ENCODE data around the gene SERP2.

SERP2 gene

DNA sequence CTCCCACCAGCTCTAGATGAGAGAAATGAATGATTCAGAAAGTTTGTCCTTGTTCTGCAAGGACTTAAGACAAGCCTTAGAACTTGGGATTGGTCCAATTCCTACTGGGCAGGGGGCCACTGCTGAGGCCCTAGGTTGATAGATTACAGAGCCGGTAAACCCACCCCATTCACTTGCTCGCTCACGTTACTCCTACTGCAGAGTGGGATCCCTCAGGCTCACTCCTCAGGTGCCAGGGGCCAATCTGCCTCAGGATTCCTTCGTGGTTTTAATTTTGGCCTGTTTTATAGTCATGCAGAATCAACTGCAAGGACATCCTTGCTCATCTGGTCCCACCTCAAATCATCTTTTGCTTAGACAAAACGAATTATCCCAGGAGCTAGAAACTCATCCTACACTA is 59.0 kb downstream of the SERP2 start:
- no peak for DNase-seq (ENCODE audit: low read depth in 1 of 2, low spot score in 1 of 2)

DNA sequence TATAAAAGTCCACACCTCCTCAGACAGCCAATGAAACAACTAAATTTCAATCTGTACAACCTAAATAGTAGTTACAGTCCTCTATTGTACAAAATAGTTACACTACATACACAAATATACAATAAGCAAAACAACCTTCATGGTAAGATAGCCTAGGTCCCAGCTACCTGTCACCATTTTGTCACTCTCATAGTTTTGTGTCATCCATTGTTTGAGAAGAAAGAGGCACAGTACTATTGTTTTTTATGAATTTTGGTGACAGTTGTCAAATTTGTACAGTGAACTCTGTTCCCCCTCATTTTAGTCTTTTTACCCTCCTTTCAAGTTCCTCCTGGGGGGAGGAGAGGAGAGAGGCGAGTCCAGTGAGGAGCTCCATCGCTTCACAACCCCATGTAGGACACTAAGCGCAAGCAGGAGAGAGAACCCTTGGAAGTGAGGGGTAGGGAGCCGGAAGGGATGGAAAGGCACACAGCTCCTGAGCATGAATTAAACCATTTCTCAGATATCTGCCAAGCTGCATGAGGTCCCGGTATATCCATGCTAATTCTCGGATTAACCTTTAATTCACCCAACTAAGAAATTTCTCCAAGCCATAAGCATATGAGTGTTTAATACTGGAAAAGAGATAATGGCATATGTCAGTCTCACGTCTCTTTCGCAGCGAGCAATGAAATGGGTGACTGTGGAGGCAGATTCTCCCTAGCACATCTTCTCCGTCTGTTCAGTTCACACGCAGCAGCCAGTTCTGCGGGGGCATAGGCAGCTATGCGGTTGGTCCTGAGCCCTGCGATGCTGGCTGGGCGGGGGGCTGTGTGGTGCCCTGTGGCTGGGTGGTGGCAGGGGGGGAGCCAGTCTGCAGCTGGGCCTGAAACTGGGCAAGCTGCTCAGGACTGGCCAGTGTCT is 60.5 kb downstream of the SERP2 start:
- DNase-seq (ENCODE audit: low read depth in 1 of 2, low spot score in 1 of 2): no peak

GRCh38 chr13:44434766-44435141 is 61.1 kb downstream of the SERP2 start:
- DNase-seq (ENCODE audit: low read depth in 1 of 2, low spot score in 1 of 2): no peak

- DNase-seq (ENCODE audit: low read depth in 1 of 2, low spot score in 1 of 2): peak; percentile 61 to 93
Observed at GRCh38 chr13:44435142-44435918, 61.7 kb downstream of the SERP2 start.

GRCh38 chr13:44435919-44436510 is 62.4 kb downstream of the SERP2 start:
- no peak for DNase-seq (ENCODE audit: low read depth in 1 of 2, low spot score in 1 of 2)

DNA sequence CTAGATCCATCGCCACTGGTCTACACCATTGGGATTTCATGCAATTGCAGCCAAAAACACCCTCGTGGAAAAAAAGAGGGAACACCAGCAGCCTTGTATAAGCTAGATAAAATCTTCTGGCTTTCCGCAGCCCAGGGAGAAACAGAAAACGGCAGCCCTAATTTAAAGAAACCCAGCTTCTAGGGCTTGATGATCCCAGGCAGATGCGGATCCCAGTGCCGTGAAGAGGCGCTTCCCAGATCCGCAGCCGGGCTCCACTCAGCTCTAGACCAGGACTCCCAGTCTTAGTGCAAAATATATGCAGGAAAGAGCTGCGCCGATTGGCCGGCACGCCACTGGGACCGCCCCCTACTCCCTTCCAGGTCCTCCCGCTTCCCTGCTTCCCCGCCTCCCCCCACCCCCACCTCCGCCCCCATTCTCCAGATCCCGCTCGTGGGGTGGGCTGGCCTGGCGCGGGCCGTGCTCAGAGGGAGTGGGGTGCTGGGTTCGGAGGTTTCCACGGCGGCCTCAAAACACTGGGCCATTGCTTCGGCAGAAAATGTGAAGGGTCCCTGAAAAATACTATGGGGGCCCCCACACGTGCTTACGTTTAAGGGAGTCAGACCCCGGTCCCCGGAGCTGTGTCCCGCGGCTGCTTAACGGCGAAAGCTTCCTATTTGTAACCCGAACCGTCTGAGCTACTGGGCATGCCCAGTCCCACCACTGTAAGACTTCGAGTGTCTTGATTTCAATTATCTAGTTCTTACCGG is 63.1 kb downstream of the SERP2 start:
- peak in 1 of 2 donors; percentile 27 for DNase-seq (ENCODE audit: low read depth in 1 of 2, low spot score in 1 of 2)

DNA sequence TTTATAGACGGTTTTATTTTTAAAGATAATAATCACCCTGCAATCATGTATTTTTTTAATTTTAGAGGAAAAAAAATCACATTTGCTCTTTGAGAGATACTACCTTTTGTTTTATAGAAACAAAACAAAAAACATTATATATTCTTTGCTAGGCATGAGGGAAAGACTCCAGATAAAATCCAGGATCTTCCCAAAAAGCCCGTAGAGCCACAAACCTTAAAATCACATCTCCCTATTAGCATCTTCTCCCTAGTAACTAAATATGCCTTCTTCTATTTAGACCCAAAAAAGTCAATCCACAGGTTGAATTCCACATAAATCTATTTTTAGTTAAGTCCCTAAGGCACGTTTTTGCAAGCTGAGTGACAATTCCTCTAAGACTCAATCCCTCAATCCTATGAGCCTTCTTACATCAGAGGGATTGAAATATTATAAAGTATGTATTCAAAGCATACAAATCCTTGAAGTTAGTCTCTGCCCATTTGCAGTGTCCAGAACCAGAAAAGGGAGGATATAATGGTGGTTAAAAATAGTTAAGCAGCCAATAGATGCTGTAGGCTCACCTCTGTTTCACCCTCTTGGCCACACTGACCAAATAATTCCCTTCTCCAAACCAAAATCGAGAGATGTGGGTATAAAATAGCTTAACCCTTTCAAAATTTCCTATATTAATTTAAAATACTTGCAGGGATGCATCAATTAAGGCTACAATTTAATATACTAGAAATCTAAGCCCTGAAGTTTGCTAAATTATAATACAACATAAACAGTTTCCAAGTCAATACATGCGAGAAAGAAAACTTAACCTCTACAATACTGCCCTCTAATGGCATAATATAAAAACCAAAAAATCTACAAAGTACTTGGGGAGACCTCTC is 64.0 kb downstream of the SERP2 start:
- DNase-seq (ENCODE audit: low read depth in 1 of 2, low spot score in 1 of 2): no peak

DNA sequence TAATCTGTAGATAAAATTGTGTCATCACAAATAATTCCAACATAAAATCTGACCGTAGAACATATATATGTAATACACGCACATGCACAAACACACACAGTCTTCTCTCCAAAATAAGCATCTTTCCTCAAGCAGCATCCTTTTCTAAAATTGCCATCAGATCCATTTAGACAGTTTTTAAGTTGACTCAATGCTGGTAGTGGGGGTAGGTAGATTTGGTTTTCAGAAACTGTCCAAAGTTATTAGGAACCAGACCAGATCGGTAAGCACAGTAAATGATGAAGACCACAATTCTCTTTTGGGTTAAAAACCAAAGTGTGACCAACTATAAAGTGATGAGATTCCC is 64.6 kb downstream of the SERP2 start:
- no peak for DNase-seq (ENCODE audit: low read depth in 1 of 2, low spot score in 1 of 2)

DNA sequence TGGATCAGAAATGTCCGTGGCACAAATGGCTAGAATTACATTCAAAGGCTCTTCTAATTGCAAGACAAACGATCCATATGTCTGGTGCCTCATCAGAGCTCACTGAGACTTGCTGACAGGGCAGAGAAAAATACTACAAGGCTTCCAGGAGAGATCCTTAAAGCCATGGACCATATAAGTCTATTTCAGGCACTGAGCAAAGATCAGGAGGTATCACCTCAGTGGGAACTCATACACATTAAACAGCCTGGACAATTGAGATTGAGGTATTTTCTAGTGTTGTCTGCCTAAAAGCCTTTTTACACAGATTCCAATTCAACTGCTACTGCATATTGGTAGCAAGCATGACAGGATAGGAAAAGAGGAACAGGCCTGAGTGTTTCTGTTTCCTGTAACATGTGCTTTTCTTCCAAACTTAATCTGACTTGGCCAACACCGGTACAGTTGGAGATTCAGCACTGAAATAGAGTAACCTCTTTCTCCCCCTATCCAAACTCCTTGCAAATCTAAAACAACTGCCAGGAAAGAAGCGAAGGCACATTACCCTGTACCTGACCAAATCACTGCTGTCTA is 65.9 kb downstream of the SERP2 start:
- no peak for DNase-seq (ENCODE audit: low read depth in 1 of 2, low spot score in 1 of 2)

DNA sequence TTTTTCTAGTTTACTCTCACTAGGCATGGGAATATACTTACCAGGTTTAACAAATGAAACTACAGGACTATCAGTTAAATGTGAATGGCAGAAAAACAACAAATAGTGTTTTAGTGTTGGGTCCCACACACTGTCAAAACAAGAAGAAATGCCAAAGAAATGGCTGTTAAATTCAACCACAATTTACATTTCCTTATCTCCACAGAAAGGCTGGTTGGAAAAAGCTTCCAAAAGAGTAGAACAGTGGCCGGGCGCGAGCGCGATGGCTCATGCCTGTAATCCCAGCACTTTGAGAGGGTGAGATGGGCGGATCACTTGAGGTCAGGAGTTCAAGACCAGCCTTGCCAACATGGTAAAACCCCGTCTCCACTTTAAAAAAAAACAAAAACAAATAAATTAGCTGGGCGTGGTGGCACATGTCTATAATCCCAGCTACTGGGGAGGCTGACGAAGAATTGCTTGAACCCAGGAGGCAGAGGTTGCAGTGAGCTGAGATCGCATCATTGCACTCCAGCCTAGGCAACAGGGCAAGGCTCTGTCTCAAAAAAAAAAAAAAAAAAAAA is 66.5 kb downstream of the SERP2 start:
- no peak for DNase-seq (ENCODE audit: low read depth in 1 of 2, low spot score in 1 of 2)
